Fibroblast of lung (primary cell): Measurements from ENCODE around the gene ITPR2. TPM values are rescaled to one million over a fixed set of nuclear protein-coding genes. Genes with fewer than 3 reads are reported as not detected.
A peak's percentile ranks its signal among the peaks of the same experiment; 100 is the strongest.

ENCODE experiments used
- DNase-seq, 2 donors: peaks; one replicate each; pipeline versions ENCODE4 v3.0.0 to v3.0.0-alpha.2; 2010; ENCODE audit warnings: low read depth in 2 of 2
- H2AFZ ChIP-seq: 2 replicates; pipeline ENCODE4 v1.5.1; 2012; ENCODE audit warnings: low read length, control low read depth, inconsistent platforms
- H3K27ac ChIP-seq: 2 replicates; pipeline ENCODE4 v1.5.1; 2011; ENCODE audit warnings: low read length, control low read depth; ENCODE audit not compliant: insufficient read depth
- H3K27me3 ChIP-seq: 2 replicates; pipeline ENCODE4 v1.5.1; 2011; ENCODE audit warnings: mild to moderate bottlenecking, low read length; ENCODE audit not compliant: control insufficient read depth, insufficient read depth
- H3K36me3 ChIP-seq: 2 replicates; pipeline ENCODE4 v1.5.1; 2011; ENCODE audit warnings: low read length; ENCODE audit not compliant: control insufficient read depth, insufficient read depth
- H3K4me1 ChIP-seq: 2 replicates; pipeline ENCODE4 v1.5.1; 2011; ENCODE audit warnings: low read length; ENCODE audit not compliant: control insufficient read depth, insufficient read depth; ENCODE audit errors: extremely low read depth
- H3K4me2 ChIP-seq: 2 replicates; pipeline ENCODE4 v1.5.1; 2011; ENCODE audit warnings: low read length, control low read depth; ENCODE audit not compliant: insufficient read depth; ENCODE audit errors: extremely low read depth
- H3K4me3 ChIP-seq, 4 experiments: fragments of 200-600 bp in 1 of 4; sonication (generic) in 1 of 4; replicated peaks in 1 of 4; 2 replicates each; pipeline ENCODE4 v1.5.1; 2011 to 2016; ENCODE audit warnings: low read length in 4 of 4, low read depth in 3 of 4, mild to moderate bottlenecking in 3 of 4, control low read depth in 2 of 4, inconsistent platforms in 1 of 4, mixed read lengths in 1 of 4; ENCODE audit not compliant: insufficient read depth in 1 of 4; ENCODE audit errors: control extremely low read depth in 1 of 4
- H3K79me2 ChIP-seq: 2 replicates; pipeline ENCODE4 v1.5.1; 2012; ENCODE audit warnings: mild to moderate bottlenecking, low read length, inconsistent platforms; ENCODE audit not compliant: control insufficient read depth, insufficient read depth
- H3K9ac ChIP-seq: 2 replicates; pipeline ENCODE4 v1.5.1; 2011; ENCODE audit warnings: mild to moderate bottlenecking, low read length, control low read depth; ENCODE audit not compliant: insufficient read depth
- H3K9me3 ChIP-seq: 2 replicates; pipeline ENCODE4 v1.5.1; 2012; ENCODE audit warnings: low read depth, low read length; ENCODE audit not compliant: control insufficient read depth, insufficient read depth
- H4K20me1 ChIP-seq: 2 replicates; pipeline ENCODE4 v1.5.1; 2011; ENCODE audit warnings: low read length; ENCODE audit not compliant: control insufficient read depth, insufficient read depth; ENCODE audit errors: extremely low read depth
- EZH2 ChIP-seq: IDR thresholded peaks from 2 replicates; pipeline ENCODE4 v1.5.1; 2012; ENCODE audit warnings: low read length, control low read depth, mild to moderate bottlenecking; ENCODE audit errors: missing control alignments
- polyA plus RNA-seq, 2 donors: library from polyadenylated mRNA; depleted of rRNA in 1 of 2; stranded (reverse) in 1 of 2; unstranded in 1 of 2; fragments of >200 nt; gene quantifications; 2 replicates each; pipeline ENCODE4 v1.2.1, GENCODE V29; 2011 to 2012; ENCODE audit warnings: missing spikeins in 1 of 2
- total RNA-seq: library from RNA; depleted of rRNA; stranded (reverse); fragments of >200 nt; gene quantifications from 2 replicates; pipeline ENCODE4 v1.2.1, GENCODE V29; 2014
- TF ChIP-seq, protein P1 (sequence below), 2 donors: IDR thresholded peaks in 1 of 2; conservative IDR thresholded peaks in 1 of 2; 1 replicate in 1 of 2; 2 replicates in 1 of 2; pipeline ENCODE4 v1.5.1; 2011 to 2012; ENCODE audit warnings: low read length in 2 of 2, control low read depth in 1 of 2, inconsistent platforms in 1 of 2, low read depth in 1 of 2, mild to moderate bottlenecking in 1 of 2

The ITPR2 gene
- total and polyA plus RNA-seq, 2 donors (not counting 1 experiment from before 2014, with no cell fraction given): 5.1 to 24.6 TPM

- no peak for DNase-seq
- no peaks in the 10 kb centered on the region for H3K79me2 ChIP-seq
- H3K9me3 ChIP-seq: no peaks in the 10 kb centered on the region
- no peak for TF ChIP-seq EZH2
- TF ChIP-seq, protein P1, sequence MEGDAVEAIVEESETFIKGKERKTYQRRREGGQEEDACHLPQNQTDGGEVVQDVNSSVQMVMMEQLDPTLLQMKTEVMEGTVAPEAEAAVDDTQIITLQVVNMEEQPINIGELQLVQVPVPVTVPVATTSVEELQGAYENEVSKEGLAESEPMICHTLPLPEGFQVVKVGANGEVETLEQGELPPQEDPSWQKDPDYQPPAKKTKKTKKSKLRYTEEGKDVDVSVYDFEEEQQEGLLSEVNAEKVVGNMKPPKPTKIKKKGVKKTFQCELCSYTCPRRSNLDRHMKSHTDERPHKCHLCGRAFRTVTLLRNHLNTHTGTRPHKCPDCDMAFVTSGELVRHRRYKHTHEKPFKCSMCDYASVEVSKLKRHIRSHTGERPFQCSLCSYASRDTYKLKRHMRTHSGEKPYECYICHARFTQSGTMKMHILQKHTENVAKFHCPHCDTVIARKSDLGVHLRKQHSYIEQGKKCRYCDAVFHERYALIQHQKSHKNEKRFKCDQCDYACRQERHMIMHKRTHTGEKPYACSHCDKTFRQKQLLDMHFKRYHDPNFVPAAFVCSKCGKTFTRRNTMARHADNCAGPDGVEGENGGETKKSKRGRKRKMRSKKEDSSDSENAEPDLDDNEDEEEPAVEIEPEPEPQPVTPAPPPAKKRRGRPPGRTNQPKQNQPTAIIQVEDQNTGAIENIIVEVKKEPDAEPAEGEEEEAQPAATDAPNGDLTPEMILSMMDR (conservative IDR thresholded peaks at IDR 0.05 in 1 of 2, IDR thresholded peaks at IDR 0.05 in 1 of 2; ENCODE audit: low read depth in 1 of 2, low read length in 2 of 2): no peak
- no peak overlapping the region for H3K27ac ChIP-seq
- H3K4me2 ChIP-seq: no peak overlapping the region
- no peak overlapping the region for H3K9ac ChIP-seq
- H3K4me1 ChIP-seq: no peaks in the 10 kb centered on the region
- no peak overlapping the region for H3K4me3 ChIP-seq
- H3K27me3 ChIP-seq: no peaks in the 10 kb centered on the region
- H4K20me1 ChIP-seq: no peaks in the 10 kb centered on the region
- no peak overlapping the region for H2AFZ ChIP-seq
- no peaks in the 10 kb centered on the region for H3K36me3 ChIP-seq
Observed at GRCh38 chr12:26429070-26429691, 403.8 kb downstream of the ITPR2 start.

GRCh38 chr12:26428420-26428819, 404.6 kb downstream of the ITPR2 start:
- Histone ChIP-seq H3K4me3 (no peak overlapping the region), H3K9ac (no peak overlapping the region), H3K27ac (no peak overlapping the region), H3K36me3 (no peaks in the 10 kb centered on the region), H3K79me2 (no peaks in the 10 kb centered on the region), H3K27me3 (no peaks in the 10 kb centered on the region), H3K9me3 (no peaks in the 10 kb centered on the region), H3K4me2 (no peak overlapping the region), H3K4me1 (no peaks in the 10 kb centered on the region), H4K20me1 (no peaks in the 10 kb centered on the region), H2AFZ (no peak overlapping the region)
- peak in 1 of 2 donors; percentile 39 for DNase-seq
- TF ChIP-seq, protein P1 (conservative IDR thresholded peaks at IDR 0.05 in 1 of 2, IDR thresholded peaks at IDR 0.05 in 1 of 2; ENCODE audit: low read depth in 1 of 2, low read length in 2 of 2): no peak
- TF ChIP-seq EZH2: no peak

DNA sequence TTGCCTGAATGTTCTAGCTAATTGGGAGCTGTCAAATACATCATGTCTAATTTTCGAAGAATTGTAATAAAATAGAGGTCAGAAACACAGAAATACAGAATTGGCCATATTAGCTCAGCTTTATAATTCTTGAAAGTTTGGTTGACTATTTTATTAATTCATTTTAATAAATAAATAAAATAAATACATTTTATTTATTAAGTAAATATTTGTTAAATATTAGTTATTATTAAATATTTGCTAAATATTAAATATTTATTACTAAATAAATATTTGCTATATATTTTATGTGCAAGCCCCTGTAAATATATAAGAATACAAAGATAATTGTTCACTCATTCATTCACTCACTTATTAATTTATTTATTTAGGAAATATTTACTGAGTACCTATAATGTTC, 406.3 kb downstream of the ITPR2 start:
- H3K9ac ChIP-seq: no peak overlapping the region
- no peaks in the 10 kb centered on the region for H3K79me2 ChIP-seq
- no peak for DNase-seq
- no peaks in the 10 kb centered on the region for H3K36me3 ChIP-seq
- no peak overlapping the region for H3K27ac ChIP-seq
- no peaks in the 10 kb centered on the region for H4K20me1 ChIP-seq
- no peak overlapping the region for H3K4me3 ChIP-seq
- H3K4me2 ChIP-seq: no peak overlapping the region
- H2AFZ ChIP-seq: no peak overlapping the region
- H3K9me3 ChIP-seq: no peaks in the 10 kb centered on the region
- no peaks in the 10 kb centered on the region for H3K27me3 ChIP-seq
- no peaks in the 10 kb centered on the region for H3K4me1 ChIP-seq
- TF ChIP-seq EZH2: no peak
- TF ChIP-seq, protein P1 (conservative IDR thresholded peaks at IDR 0.05 in 1 of 2, IDR thresholded peaks at IDR 0.05 in 1 of 2; ENCODE audit: low read depth in 1 of 2, low read length in 2 of 2): no peak
